ENCODE data around the gene DNAJB11.
"Not testable (repeated sequence)": the region's sequence is repeated elsewhere in the genome, so short reads cannot be mapped to it uniquely, and the experiment has no call there.

Gene DNAJB11

DNA sequence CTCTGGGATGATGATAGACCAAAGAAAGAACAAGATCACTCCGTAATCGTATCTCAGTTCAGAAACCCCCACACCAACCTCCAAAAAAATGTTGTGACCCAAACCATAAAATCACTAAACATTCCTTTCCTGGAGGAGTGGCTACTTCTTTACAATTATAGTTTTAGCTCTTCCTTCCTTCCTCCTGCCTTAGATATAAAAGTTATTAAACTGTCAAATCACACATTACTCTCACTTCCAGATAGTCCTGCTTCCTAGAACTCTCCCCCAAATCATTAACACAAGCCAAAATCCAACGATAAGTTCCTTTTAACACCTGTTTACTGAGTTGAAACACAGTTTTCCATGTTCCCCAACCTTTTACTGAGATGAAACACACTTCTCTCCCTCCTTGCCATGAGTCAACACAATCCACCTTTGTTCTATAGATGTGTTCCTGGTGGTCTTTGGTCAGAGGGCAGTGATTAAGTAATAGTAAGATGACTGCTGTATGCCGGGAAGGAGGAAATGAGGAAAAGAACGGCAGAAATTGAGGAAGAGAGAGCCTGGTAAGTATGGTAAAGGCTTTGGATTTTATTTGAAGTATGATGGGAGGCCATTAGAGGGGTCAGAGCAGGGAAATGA, 18.0 kb upstream of the DNAJB11 start:
- no peak for FAIRE-seq

DNA sequence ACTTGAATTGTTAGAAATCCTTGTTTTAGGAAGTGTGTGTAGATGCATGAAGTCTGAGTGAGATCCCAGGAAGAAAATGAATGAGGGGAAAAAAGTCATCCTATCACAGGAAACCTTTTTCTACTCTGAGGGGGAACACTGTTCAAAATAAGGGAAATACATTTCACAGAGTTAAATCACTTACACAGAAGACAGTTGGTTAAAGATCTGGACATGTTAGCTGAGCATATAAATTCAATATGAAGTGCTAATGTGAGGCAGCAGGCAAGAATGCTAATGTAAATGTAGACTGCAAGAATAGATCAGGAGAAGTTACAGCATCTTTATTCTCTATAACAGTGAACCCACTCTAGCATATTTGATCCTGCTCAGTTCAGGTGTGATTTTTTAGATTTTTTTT, 5.9 kb upstream of the DNAJB11 start:
- FAIRE-seq = no peak

GRCh38 chr3:186566772-186567071, 3.8 kb upstream of the DNAJB11 start:
- FAIRE-seq = no peak

DNA sequence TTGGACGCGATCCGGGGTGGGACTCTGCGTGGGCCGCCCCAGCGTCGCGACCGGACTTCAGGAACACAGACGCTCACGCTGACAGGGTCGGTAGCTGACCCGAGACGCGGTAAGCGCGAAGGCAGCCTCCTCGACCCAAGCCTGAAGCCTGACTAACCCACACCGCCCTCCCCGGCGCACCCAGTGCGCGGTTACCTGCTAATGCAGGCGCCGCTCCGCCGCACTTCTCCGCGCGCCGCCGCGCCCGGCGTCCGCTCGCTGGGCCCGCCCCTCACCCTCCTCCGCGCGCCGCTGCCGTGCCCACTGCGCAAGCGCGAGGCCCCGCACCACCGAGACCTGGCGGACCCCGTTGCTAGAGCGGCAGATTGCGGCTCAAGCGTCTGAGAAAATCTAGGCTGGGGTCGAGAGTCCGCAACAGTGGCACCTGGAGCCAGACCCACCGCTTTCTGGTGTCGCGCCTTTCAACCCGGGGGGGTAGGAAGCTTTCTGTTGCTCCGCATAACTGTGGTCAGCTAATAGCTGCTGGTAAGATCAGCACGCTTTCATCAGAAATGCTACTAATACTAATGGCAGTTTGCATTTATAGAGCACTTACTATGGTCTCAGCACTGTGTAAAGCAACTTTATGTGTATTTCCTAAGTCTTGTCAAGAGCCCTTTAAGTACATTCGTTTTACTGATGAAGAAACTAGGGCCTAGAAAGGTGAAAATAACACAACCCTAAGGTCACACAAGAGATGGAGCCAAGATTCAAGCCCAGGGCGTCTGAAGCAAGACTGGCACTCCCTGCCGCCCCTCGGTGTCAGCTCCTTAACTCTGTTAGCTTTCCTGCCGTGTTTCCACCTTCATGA, 3.2 kb upstream of the DNAJB11 start, which contains the start of gene TBCCD1:
TBCCD1 (minus strand) TSS at position 268 of the 850 bp plus-strand sequence. CDS start 3,010 bp downstream, outside the sequence.
- FAIRE-seq = no peak

GRCh38 chr3:186569361-186569760, 1.2 kb upstream of the DNAJB11 start:
- FAIRE-seq = not testable (repeated sequence)

- no peak for FAIRE-seq
These were observed 783 bp upstream of the DNAJB11 start for GRCh38 chr3:186569779-186570095.

DNA sequence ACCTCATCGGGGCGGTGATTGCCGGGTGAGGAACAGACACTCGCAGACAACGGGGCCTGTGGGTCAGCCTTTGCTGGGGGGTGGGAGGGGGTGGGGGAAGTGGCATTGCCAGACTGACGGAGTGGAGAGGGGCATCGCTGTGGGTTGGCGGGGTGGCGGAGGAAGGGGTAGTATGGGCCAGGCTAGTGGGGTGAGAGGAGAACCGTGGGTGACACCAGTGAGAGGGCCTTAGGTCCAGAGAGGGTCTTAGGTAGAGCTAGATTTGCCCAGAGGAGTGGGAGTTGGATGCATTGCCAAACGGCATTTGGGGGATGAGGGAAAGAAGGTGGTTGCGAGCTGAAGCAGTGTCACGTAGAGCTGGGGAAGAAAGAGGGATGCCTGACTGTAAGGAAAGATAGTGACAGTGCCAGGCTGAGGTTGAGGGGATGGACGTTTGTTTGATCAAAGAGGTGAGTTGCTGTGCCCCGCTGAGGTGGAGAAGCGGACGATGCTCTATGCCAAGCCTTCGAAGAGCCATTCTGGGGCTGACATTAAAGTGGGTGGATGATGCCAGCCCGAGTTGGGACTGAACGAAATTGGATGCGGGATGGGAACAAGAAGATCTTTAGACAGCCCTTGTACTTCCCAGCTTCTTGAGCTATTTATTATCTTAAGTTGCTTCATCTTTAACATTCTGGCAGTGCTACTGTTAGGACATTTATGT, 572 bp downstream of the DNAJB11 start:
- no peak for FAIRE-seq

DNA sequence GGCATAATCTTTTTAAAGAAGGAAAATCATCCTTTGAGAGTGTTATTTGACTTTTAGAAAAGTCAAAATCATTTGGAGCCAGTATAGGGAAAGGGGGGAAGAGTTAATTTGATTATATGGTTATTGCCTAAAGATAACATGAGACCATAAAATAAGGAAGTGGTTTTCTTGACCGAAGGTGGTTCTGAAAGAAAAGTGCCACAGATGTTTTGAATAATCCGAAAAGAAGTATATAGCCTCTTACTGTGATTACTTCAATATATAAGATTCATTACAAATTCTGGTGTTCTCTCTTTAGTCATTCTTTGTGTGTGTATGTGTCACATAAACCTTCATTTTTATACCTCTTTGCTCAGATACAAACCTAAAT, 1.1 kb downstream of the DNAJB11 start:
- no peak for FAIRE-seq

DNA sequence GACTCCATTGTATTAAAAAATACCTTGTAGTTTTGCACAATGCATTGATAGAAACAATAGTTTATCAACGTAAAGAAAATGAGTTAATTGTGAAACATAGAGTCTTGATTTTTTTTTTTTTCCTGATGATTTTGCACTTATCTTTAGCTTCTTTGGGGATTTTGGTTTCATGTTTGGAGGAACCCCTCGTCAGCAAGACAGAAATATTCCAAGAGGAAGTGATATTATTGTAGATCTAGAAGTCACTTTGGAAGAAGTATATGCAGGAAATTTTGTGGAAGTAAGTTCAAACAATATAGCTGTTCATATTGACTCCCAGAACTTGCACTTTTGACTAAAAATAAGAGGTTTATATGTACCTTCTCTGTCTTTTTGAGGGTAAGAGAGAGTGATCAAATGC, 7.0 kb downstream of the DNAJB11 start:
- FAIRE-seq = no peak

DNA sequence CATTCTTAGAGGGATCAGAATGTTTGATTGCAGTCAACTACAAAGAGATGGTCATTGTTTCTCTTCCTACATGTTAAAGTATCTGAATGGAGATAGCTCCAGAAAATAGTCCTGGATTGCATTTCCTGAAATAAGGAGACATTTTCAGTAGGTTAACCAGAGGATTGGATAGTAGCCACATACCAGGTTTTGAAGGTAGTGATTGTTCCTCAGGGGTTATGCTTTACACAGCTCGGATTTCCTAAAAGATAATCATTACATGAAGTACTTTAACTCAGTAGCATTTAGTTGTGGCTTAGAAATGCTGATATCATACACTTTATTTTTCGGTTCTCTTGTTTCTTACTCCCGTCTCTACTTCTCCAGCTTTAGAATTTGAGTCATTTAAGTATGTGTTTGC, 10.3 kb downstream of the DNAJB11 start:
- no peak for FAIRE-seq

DNA sequence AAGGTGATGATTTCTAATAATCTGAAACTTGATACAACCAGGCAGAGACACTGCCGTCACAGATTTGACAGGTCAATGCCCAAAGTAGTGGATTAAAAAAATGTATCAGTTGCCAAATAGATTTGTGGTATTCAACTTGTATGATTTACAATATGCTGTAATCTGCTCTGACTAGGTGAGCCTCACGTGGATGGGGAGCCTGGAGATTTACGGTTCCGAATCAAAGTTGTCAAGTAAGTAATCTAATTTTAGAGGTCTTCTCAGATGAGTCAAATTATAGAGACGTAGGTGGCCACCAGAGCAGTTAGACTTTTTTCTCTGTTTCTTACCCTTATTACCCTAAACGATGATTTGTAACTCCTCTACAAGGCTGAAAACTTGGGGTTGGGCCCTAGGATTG, 12.0 kb downstream of the DNAJB11 start:
- no peak for FAIRE-seq

- no peak for FAIRE-seq
These were observed 13.3 kb downstream of the DNAJB11 start for GRCh38 chr3:186583831-186584230.

GRCh38 chr3:186586245-186586644, 15.7 kb downstream of the DNAJB11 start:
- not testable (repeated sequence) for FAIRE-seq

DNA sequence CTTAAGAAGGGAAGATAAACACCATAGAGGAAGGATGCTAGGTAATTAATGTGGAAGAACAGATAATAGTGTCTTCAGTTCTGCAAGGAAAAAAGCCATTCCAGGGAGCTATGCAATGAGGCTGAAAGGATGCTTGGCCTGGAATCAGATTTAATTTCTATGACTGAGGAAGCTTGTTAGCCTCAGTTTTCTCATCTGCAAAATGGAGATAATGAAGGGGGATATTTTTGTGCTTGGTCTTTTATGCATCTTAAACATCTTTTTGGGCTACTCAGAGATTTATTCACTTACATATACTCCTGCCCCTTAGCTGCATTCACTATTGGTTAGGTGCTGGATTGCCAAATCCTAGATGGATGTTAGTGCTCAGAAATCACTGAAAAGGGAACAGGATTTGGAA, 16.7 kb downstream of the DNAJB11 start:
- FAIRE-seq = no peak

- no peak for FAIRE-seq
These were observed 18.1 kb downstream of the DNAJB11 start for GRCh38 chr3:186588632-186589031.

DNA sequence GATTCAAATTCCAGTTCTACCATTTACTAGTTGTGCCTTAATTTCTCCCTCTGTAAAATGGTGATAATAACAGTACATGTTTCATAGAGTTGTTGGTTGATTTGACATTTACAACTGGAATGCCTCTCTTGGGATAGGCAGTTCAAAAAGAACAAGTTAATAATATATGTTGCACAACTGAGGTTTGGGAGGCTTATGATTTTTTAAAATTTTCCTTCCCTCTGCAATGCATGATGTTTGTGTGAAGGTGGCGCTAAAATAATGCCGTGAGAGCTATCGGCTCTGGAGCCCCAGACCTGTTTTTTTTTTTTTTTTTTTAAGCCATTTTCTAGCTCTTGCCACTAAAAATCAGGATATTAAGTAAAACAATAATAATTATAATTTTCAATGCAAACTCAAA, 18.6 kb downstream of the DNAJB11 start:
- FAIRE-seq = no peak

- no peak for FAIRE-seq
These were observed 19.5 kb downstream of the DNAJB11 start for GRCh38 chr3:186589856-186590579.

- no peak for FAIRE-seq
These were observed 20.2 kb downstream of the DNAJB11 start for GRCh38 chr3:186590580-186591295.

DNA sequence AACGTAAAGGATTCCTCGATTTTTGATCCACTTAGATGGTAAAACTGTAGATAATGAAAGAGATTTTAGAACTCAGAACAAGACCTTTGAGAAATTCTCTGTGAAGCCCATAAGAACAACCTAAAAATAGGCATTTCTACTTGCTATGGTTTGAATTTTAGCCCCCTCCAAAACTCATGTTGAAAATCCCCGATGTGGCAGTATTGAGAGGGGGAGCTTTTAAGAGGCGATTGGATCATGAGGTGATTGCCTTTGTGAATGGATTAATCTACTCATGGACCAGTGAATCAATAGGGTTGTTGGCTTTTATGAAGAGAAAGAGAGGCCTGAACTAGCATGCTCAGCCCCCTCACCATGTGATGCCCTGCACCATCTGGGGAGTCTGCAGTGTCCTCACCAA, 22.2 kb downstream of the DNAJB11 start:
- FAIRE-seq = no peak

- FAIRE-seq = no peak
These were observed 23.3 kb downstream of the DNAJB11 start for GRCh38 chr3:186593862-186594261.

DNA sequence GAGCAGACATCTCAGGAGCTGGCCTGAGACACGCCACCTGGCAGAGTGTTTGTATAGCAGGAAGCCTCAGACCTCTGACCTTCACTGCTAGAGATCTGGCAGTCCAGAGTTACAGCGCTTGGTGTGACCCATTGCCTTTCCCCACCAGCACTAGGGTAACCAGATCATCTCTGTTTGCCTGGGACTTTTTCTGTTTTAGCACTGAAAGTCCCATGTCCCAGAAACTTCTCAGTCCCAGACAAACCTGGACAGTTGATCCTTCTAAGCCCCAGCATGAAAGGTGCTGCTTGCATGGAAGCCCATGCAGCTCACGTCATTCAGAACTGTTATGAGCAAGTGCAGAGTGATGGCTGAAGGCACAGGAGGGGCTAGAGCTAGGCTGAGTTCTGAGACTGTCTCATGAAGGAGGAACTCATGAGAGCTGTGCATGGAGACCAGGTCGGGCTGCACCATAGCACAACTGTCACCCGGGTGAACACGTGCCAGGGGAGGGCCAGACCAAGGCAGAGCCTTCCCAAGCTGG, 24.1 kb downstream of the DNAJB11 start:
- FAIRE-seq = no peak

- no peak for FAIRE-seq
These were observed 26.2 kb downstream of the DNAJB11 start for GRCh38 chr3:186596568-186597287.

All from colon (tissue), 2 donors.